ENCODE data around the gene ZNF552.
"Not testable (repeated sequence)": the region's sequence is repeated elsewhere in the genome, so short reads cannot be mapped to it uniquely, and the experiment has no call there.

Gene ZNF552

DNA sequence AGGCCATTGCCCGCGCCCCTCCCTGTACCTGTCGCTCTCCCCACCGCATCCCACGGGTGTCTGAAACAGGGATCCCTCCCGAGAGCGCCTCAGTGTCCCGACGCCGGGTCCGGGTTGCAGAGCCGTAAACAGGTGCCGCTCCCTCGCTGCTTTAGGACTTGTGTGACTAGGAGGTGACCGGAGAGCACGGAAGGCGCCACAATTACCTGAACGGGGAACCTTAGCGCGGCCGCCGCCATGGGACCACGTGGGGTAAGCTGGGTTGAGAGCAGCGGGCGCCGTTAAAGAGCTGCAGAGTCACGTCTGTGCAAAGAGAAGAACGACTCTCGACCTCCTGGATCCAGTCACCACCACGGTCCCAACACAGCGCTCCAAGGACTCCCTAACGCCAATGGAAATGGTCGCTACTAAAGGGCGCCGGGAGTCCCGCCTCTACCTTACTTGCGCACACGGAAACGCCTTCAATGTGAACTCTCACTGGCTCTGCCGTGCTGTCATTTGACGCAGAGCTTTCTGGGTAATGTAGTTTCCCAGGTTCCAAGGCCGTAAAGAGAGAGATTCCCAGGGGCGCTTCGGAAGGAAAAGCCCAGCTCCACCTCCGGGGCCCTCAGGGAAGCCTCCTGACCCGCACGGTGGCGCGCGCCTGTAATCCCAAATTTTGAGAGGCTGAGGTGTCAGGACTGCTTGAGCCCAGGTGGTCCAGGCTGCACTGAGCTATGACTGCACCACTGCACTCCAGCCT is at the start of gene ZNF552:
TSS of gene ZNF552 (minus strand) at position 409 of the 742 bp plus-strand sequence. CDS start at position 239, 170 bp downstream.
- DNase-seq = peak; percentile 58 to 59

DNA sequence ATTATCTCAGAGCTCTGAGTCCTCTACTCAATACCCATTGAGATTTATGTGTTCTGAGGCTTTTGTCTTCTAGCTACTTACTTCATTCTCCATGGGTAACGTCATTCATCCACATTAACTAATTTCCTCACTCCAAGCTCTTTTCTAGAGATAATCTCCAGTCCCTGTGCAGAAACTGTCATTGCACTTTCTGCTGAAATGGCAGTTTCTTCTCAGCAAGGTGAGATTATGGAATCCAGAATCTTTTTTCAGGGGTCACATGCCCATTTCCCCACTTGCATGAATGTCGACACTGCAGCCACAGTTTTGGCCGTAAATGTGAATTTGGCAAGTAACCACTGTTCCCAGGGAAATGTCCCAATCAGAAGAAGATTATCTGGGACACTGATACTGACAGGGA is 47.6 kb upstream of the ZNF552 start:
- DNase-seq = not testable (repeated sequence)

DNA sequence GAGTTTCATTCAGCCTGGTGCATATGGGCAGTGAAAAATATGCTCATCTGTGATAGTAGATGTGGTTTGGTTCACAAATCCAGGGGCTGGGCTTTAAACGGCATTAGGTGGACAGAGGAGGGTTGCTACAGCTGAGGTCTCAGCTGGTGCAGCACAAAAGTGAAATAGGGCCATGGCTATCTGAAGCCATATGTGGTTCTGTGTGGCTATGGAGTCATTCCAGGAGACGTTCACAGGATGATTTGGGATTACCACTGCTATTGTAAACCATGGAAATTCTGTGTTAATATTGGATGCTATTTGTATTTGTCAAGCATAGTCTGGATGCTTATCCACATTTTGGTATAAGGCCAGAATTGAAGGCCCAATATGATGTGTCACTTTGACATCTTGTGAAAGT is 39.4 kb upstream of the ZNF552 start:
- not testable (repeated sequence) for DNase-seq

DNA sequence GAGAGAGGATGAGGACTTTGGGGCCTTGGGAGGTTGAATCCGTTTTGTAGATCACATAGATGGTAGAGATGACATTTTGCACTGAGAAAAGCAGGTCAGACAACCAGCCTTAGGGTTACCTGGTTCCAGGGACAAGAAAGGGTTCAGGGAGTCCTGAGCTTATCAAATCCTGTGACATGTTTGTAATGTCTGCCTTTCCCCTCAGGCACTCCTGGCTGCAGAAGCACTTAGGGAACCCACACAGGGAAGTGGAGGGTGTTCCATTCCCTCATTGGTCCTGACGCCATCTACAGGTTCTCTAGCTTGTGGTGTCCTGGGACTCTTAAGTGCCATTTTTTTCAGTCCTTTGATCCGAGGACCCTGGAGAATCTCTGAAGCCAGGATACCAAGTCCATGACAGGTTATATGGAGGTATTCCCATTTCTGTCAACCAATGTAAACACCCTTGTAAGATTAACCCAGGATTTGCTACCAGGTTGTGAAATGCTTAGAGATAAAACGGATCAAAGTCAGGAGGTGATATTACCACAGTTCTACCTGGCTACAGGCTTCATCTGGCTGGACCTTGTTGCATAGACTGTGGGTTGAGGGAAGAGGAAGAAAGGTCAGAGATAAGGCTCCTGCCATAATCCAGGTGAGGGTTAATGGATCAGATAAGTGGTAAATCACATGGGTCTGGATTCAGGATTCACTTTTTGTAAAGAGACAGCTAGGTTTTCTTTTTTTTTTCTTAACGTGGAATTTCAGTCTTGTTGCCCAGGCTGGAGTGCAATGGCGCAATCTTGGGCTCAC is 37.3 kb upstream of the ZNF552 start:
- not testable (repeated sequence) for DNase-seq

DNA sequence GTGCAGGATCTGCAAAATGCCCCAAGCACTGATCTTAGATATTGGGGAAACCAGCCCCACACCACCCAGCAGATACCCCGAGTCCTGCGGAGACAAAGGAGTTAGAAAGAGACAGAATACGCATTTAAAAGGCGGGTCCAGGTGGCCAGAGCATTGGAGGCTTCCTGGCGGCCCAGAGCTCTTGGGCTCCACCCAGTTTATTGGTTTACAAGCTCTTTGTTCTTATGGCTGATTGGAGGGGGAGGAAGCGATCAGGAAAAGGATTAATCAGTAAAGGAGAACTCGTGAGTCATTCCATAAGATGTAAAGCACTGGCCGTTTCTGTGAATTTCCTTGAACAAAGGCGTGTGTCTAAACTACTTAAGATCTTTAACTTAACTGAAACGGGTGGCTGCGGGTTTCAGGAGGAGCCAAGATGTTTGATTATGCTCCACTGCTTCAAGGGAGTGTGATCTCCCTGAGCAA is 35.9 kb upstream of the ZNF552 start:
- peak in 1 of 2 donors; percentile 5 for DNase-seq

DNA sequence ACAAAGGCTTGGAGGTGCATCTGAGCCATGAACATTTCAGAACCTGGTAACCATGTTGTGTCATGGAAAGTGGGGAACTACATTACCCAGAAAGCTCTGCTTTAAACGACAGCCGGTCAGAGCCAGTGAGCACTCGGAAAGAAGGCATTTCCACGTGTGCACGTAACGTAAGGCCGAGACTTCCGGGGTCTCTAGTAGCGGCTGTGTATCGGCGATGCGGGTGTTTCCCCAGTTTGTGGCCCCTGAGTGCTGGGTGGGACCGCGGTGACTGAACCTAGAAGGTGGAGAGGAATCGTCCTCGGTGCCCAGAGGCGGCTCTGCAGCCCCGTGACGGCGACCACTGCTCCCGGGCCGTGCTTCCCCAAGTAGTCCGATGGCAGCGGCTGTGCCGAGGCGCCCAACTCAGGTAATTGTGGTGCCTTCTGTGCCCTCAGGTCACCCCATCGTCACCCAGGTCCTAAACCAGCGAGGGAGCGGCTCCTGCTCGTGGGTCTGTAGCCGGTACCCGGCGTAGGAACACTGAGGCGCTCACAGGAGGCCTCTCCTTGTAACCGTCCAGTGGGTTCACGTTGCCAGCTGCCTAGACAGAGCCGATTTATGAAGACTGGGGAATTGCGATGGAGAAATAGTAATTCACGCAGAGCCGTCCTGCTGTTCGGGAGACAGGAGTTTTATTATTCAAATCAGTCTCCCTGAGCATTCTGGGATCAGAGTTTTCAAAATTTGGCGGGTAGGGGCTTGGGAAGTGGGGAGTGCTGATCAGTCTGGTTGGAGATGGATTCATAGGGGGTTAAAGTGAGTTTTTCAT is 35.2 kb upstream of the ZNF552 start, which contains the start of gene ZNF587:
TSS of gene ZNF587 (plus strand) at position 194 of the 808 bp plus-strand sequence. CDS start at position 374, 180 bp downstream.
- DNase-seq = peak; percentile 56 to 61

DNA sequence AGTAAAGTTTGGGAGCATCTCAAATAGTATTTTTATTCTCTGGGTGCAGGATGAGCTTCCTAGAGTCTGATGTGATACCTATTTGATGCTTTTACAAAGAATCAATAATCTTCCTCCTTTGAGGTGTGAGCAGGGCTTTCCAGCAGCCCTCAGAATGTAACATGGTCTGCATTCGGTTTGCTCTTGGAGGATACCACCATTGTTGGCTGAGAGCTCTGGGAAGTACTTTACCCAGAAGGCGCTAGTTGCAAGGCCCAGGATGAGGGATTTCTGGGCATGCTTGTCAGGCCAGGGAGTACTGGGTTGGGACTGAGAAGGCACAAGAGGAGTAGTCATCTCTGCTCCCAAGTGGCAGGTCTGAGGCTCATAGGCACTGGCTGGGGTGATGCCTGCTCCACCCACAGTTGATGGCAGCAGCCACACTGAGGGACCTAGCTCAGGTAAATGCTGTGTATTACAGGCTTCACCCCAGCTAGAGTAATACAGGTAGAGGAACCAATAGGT is 34.5 kb upstream of the ZNF552 start:
- not testable (repeated sequence) for DNase-seq

DNA sequence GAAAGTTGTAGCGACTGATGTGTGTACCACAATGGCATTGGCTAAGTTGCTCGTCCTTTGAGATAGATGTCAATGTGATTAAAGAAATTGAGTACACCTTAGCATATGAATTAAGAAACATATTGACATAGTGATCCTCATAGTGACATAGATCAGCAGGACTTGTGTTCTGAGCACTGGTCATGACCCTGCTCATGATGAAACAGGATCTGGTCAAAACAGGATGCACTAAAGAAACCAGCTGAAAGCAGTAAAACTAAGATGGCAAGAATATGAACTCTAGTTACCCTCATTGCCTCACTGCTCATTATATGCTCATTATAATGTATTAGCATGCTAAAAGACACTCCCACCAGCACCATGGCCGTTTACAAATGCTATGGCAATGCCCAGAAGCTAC is 32.5 kb upstream of the ZNF552 start:
- not testable (repeated sequence) for DNase-seq

DNA sequence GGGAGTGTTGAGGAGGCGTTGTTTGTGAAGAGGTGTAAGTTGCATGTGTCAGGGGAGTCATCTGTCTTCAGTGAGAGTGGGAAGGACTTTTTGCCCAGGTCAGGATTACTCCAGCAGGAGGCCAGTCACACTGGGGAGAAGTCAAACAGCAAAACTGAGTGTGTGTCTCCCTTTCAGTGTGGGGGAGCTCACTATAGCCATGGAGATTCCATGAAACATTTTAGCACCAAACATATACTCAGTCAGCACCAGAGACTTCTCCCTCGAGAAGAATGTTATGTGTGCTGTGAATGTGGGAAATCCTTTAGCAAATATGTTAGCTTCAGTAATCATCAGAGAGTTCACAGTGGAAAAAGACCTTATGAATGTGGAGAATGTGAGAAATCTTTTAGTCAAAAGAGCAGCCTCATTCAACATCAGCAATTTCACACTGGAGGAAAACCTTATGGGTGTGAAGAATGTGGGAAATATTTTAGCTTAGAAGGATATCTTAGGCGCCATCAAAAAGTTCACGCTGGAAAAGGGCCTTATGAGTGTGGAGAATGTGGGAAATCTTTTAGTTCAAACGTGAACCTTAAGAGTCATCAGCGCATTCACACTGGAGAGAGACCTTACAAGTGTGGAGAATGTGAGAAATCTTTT is 26.5 kb upstream of the ZNF552 start:
- no peak for DNase-seq

DNA sequence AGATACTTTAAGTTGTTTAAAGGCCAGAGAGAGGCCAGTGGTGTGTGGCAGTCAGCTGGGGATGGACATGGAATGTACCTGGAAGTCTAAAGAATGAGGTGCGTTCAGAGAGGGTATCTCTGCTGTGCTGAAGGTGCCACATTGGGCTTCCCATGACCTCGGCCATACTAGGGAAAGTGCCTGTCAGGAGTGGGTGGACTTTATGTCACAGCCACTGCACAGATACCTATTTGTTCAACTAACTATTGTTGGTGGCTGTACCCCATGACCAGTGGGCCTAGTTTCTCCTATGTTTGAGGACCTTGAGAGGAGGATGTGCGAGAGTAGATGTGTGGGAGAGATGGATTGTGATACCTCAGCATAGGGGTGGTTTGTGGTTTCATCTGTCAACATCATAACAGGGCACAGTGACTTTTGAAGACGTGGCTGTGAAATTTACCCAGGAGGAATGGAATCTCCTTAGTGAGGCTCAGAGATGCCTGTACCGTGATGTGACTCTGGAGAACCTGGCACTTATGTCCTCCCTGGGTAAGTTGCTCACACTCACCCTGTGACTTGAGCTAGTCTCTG is 24.0 kb upstream of the ZNF552 start:
- not testable (repeated sequence) for DNase-seq

DNA sequence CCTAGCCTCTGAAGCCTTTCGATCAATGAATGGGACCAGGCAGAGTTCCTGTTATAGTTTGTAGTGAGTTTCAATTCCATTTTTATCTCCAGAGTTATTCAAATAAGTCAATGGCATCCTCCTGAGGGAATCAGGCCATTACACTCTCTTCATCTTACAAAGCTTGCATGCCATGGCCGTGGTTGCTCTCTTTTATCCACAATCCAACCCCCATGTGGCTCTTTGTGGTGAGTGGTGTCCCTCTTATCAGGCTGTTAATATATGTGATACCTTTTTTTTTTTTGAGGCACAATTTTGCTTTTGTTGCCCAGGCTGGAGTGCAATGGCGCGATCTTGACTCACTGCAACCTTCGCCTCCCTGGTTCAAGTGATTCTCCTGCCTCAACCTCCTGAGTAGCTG is 22.3 kb upstream of the ZNF552 start:
- not testable (repeated sequence) for DNase-seq

DNA sequence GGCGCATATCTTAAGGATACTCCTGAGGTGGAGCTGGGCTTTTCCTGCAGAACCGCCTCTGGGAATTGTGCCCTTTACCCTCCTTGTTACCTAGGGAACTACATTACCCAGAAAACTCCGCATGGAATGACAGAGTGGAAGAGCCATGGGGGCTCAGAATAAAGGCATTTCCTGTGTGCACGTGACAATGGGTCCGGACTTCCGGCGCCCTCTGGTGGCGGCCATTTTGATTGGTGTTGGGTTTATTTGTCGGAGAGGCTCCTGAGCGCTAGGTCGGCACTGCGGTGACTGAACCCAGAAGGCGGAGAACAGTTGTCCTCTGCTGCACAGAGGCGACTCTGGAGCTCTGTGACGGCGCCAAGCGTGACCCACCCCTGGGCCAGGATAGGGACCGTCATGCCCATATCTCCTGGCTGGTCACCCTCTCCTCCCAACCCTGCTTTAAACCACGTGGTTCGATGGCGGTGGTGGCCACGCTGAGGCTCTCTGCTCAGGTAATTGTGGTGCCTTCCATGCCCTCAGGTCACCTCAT is 15.4 kb upstream of the ZNF552 start, which contains the start of gene ZNF587B:
TSS of gene ZNF587B (plus strand) at position 229 of the 532 bp plus-strand sequence. CDS start at position 459, 230 bp downstream.
- DNase-seq = peak; percentile 20 to 43

DNA sequence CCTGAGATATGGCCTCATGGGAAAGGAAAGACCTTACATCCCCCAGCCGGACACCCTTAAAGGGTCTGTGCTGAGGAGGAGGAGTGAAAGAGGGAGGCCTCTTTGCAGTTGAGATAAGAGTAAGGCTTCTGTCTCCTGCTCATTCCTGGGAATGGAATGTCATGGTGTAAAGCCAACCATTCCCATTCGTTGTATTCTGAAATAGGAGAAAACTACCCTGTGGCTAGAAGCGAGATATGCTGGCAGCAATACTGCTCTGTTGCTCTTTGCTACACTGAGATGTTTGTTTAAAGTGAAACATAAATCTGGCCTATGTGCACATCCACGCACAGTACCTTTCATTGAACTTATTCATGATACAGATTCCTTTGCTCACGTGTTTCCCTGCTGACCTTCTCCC is 14.6 kb upstream of the ZNF552 start:
- no peak for DNase-seq

DNA sequence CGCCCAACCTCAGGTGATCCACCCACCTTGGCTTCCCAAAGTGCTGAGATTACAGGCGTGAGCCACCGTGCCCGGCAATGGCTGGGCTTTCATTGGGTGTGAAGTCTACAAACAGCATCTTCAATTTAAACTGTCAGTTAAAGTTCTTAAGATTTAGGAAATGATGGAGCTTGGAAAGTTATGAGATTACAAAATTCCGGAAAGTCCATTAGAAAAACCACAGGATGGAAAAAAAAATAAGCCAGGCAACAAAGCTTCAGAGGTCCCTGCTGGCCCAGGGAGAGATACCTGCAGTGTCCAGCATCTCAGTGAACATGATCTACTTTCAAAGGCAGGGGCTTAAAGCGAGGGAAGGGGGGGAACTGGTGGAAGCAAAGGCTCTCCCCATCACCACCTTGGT is 10.8 kb upstream of the ZNF552 start:
- DNase-seq = no peak

DNA sequence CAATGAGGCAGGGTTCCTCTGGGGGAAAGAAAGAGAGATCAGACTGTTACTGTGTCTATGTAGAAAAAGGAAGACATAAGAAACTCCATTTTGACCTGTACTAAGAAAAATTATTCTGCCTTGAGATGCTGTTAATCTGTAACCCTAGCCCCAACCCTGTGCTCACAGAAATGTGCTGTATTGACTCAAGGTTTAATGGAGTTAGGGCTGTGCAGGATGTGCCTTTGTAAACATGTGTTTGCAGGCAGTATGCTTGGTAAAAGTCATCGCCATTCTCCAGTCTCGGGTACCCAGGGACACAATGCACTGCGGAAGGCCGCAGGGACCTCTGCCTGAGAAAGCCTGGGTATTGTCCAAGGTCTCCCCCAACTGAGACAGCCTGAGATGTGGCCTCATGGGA is 8.9 kb upstream of the ZNF552 start:
- DNase-seq = not testable (repeated sequence)

DNA sequence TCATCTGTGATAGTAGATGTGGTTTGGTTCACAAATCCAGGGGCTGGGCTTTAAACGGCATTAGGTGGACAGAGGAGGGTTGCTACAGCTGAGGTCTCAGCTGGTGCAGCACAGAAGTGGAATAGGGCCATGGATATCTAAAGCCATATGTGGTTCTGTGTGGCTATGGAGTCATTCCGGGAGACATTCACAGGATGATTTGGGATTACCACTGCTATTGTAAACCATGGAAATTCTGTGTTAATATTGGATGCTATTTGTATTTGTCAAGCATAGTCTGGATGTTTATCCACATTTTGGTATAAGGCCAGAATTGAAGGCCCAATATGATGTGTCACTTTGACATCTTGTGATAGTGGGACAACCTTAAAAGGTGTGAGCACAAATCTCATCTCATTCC is 8.4 kb upstream of the ZNF552 start:
- DNase-seq = not testable (repeated sequence)

DNA sequence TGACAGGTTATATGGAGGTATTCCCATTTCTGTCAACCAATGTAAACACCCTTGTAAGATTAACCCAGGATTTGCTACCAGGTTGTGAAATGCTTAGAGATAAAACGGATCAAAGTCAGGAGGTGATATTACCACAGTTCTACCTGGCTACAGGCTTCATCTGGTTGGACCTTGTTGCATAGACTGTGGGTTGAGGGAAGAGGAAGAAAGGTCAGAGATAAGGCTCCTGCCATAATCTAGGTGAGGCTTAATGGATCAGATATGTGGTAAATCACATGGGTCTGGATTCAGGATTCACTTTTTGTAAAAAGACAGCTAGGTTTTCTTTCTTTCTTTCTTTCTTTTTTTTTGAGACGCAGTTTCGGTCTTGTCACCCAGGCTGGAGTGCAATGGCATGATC is 6.8 kb upstream of the ZNF552 start:
- DNase-seq = not testable (repeated sequence)

DNA sequence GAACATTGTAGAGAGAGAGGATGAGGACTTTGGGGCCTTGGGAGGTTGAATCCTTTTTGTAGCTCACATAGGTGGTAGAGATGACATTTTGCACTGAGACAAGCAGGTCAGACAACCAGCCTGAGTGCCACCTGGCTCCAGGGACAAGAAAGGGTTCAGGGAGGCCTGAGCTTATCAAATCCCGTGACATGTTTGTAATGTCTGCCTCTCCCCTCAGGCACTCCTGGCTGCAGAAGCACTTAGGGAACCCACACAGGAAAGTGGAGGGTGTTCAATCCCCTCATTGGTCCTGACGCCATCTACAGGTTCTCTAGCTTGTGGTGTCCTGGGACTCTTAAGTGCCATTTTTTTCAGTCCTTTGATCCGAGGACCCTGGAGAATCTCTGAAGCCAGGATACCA is 6.4 kb upstream of the ZNF552 start:
- DNase-seq = not testable (repeated sequence)

DNA sequence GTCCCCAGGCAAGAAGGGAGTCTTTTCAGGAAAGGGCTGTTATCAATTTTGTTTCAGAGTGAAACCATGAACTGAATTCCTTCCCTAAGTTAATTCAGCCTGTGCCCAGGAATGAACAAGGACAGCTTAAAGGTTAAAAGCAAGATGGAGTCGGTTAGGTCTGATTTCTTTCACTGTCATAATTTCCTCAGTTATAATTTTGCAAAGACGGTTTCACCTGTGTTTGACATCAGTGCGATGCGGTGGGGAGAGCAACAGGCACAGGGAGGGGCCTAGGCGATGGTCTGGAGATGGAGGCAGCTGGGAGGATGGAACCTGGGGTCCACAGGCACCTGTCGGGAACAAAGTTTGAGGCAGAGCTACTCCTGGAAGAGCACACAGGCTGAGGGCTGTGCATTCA is 5.9 kb upstream of the ZNF552 start:
- no peak for DNase-seq

DNA sequence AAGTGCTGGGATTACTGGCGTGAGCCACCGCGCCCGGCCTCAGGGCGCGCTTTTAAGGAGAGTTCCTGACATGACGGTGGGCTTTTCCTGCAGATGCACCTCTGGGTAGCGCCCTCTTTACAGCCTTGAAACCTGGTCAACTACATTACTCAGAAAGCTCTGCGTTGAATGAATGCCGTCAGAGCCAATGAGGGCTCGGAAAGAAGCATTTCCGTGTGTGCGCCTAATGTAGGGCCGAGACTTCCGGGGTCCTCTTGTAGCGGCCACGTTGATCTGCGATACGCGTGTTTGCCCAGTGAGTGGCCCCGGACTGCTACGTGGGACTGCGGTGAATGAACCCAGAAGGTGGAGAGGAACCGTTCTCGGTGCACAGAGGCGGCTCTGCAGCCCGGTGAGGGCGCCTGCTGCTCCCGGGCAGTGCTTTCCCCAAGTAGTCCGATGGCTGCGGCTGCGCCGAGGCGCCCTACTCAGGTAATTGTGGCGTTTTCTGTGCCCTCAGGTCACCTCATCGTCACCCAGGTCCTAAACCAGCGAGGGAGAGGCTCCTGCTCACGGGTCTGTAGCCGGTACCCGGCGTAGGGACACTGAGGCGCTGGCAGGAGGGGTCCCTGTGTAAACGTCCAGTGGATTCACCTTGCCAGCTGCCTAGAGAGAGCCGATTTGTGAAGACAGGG is 4.9 kb upstream of the ZNF552 start:
- DNase-seq = peak; percentile 61 to 67

DNA sequence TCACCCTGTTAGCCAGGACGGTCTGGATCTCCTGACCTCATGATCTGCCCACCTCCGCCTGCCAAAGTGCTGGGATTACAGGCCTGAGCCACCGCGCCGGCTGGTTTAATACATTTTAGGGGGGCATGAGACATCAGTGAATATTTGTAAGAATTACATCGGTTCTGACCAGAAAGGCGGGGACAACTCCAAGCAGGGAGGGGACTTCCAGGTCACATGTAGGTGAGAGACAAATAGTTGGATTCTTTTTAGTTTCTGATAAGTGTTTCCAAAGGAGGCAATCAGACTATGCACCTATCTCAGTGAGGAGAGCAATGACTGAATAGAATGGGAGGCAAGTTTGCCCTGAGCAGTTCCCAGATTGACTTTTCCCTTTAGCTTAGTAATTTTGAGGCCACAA is 3.7 kb upstream of the ZNF552 start:
- no peak for DNase-seq
